ENCODE results near the gene PDCD1. TPM values are rescaled to one million over a fixed set of nuclear protein-coding genes. Genes with fewer than 3 reads are reported as not detected.
A peak's percentile ranks its signal among the peaks of the same experiment; 100 is the strongest.
"Not testable (repeated sequence)": the region's sequence is repeated elsewhere in the genome, so short reads cannot be mapped to it uniquely, and the experiment has no call there.

The PDCD1 gene
- total RNA-seq, 1 donor from 2014 or later: not detected

DNA sequence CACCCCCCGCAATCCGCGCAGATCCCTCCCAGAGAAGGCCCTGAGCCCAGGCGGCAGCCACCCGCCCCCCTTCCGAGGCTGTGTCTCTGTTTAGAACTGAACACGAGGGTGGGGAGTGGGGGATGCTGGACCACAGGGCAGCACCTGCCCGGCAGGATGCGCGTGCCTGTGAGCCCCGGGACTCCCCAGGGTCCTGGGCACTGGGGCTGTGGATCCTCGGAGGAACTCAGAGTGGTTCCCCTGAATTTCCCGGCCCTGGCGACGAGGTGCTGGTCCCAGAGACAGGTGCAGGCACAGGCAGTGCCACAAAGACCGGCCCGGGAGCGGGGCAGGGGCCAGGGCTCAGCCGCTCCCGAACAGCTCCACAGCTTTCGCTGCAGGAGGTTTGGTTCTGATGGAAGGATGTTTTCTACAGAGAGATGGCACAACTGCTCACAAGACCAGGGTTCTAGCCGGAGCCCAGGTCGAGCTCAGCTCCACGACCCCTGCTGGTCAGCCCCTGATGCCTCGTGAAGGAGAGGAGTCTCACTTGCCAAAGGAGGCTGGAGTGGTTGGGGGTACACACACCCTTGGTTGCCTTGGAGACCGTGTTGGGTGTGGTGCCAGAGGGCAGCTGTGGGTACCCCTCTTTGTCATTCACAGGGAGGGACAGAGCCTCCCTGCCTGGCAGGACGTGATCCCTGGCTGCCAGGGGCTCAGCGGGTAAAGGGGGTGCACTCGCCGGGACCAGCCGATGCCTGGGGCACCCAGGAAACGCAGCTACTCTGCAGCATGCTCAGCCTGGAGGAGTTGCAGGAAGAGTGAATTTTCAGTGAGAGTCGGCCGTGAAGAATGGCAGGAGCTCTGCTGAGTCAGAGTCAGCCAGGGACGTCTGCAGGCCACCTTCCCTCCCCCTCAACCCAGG lies 54.1 kb downstream of the PDCD1 start:
- no peak overlapping the region for H3K4me3 Mint-ChIP-seq (ENCODE audit: low read depth)
- no peak overlapping the region for H3K27ac Mint-ChIP-seq
- H3K36me3 Mint-ChIP-seq (ENCODE audit: insufficient read depth): no peaks in the 10 kb centered on the region
- DNase-seq (ENCODE audit: low spot score, unreplicated experiment): no peak
- H3K4me1 Mint-ChIP-seq (ENCODE audit: low read depth): peaks cover 11% of the 10 kb centered on the region
- H3K9me3 Mint-ChIP-seq (ENCODE audit: low read depth): no peaks in the 10 kb centered on the region
- H3K27me3 Mint-ChIP-seq: peaks cover 11% of the 10 kb centered on the region
- TF ChIP-seq, protein P1, sequence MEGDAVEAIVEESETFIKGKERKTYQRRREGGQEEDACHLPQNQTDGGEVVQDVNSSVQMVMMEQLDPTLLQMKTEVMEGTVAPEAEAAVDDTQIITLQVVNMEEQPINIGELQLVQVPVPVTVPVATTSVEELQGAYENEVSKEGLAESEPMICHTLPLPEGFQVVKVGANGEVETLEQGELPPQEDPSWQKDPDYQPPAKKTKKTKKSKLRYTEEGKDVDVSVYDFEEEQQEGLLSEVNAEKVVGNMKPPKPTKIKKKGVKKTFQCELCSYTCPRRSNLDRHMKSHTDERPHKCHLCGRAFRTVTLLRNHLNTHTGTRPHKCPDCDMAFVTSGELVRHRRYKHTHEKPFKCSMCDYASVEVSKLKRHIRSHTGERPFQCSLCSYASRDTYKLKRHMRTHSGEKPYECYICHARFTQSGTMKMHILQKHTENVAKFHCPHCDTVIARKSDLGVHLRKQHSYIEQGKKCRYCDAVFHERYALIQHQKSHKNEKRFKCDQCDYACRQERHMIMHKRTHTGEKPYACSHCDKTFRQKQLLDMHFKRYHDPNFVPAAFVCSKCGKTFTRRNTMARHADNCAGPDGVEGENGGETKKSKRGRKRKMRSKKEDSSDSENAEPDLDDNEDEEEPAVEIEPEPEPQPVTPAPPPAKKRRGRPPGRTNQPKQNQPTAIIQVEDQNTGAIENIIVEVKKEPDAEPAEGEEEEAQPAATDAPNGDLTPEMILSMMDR (IDR thresholded peaks at IDR 0.05; ENCODE audit: unreplicated experiment): no peak

DNA sequence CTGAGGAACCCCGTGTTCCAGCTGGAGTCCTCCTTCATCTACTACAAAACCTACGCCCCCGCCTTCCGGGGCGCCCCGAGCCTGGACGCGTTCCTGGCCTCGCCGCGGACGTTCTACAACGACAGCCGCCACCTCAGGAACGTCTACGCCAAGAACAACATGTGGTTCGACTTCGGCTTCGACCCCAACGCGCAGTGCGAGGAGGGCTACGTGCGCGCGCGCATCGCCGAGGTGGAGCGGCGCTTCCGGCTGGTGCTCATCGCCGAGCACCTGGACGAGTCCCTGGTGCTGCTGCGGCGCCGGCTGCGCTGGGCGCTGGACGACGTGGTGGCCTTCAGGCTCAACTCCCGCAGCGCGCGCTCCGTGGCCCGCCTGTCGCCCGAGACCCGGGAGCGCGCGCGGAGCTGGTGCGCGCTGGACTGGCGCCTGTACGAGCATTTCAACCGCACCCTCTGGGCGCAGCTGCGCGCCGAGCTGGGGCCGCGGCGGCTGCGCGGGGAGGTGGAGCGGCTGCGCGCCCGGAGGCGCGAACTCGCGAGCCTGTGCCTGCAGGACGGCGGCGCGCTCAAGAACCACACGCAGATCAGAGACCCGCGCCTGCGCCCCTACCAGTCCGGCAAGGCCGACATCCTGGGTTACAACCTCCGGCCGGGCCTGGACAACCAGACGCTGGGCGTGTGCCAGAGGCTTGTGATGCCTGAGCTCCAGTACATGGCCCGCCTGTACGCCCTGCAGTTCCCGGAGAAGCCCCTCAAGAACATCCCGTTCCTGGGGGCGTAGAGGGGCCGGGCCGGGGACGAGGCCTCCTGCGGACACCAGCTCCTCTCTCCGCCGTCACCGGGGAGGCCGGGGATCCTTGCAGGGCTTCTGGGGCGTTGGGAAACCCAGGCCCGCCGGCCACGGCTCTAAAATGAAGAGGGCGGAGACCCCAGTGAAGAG lies 55.0 kb downstream of the PDCD1 start:
- Mint-ChIP-seq H3K4me3 (ENCODE audit: low read depth) (peak overlapping the region; percentile 40), H3K4me1 (ENCODE audit: low read depth) (peaks cover 7% of the 10 kb centered on the region), H3K27me3 (peaks cover 6% of the 10 kb centered on the region), H3K36me3 (ENCODE audit: insufficient read depth) (no peaks in the 10 kb centered on the region), H3K27ac (no peak overlapping the region), H3K9me3 (ENCODE audit: low read depth) (no peaks in the 10 kb centered on the region)
- no peak for DNase-seq (ENCODE audit: low spot score, unreplicated experiment)
- TF ChIP-seq, protein P1 (IDR thresholded peaks at IDR 0.05; ENCODE audit: unreplicated experiment): no peak

DNA sequence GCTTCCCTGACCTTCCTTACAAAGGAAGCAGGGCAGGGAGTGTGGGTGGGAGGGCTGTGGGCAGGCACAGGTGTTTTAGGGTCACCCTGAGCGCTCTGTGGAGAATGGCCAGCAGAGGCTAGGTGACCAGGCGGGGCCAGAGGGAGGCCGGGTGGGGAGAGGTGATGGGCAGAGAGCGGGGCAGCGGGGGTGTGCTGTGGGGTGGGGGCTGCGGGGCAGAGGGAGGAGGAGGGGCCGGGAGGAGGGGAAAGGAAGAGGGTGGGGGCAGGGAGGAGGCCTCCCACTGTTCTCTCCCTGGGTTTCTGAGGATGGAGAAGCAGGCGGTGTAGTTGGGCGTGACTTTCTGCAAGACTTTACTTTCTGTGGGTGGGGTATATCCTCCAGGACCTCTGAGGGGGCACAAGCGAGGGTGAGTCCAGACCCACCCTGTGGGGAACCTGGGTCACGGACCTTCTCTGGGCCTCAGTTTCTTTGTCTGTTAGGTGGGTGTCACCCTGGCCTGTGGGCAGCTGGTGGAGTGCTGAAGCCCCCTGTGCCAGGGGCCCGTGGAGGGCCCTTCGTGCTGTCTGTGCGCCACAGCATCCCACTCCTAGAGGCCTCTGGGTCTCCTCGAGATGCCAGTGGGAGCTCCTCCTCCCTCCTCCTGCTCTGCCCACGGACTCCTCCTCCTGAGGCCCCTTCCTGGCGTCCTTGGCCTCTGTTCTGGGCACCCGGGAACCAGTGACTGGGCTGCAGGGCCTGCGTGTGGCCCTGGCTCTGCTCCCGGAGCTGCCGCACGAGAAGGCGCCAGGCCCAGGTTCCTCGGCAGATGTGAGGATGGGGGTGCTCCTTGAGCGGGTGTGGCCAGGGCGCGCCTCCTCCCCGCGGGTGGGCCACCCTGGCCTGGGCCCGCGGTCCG lies 56.0 kb downstream of the PDCD1 start:
- no peak overlapping the region for H3K4me3 Mint-ChIP-seq (ENCODE audit: low read depth)
- H3K4me1 Mint-ChIP-seq (ENCODE audit: low read depth): no peaks in the 10 kb centered on the region
- TF ChIP-seq, protein P1 (IDR thresholded peaks at IDR 0.05; ENCODE audit: unreplicated experiment): no peak
- H3K27me3 Mint-ChIP-seq: peaks cover 6% of the 10 kb centered on the region
- no peak for DNase-seq (ENCODE audit: low spot score, unreplicated experiment)
- H3K9me3 Mint-ChIP-seq (ENCODE audit: low read depth): no peaks in the 10 kb centered on the region
- H3K36me3 Mint-ChIP-seq (ENCODE audit: insufficient read depth): no peaks in the 10 kb centered on the region
- H3K27ac Mint-ChIP-seq: no peak overlapping the region

DNA sequence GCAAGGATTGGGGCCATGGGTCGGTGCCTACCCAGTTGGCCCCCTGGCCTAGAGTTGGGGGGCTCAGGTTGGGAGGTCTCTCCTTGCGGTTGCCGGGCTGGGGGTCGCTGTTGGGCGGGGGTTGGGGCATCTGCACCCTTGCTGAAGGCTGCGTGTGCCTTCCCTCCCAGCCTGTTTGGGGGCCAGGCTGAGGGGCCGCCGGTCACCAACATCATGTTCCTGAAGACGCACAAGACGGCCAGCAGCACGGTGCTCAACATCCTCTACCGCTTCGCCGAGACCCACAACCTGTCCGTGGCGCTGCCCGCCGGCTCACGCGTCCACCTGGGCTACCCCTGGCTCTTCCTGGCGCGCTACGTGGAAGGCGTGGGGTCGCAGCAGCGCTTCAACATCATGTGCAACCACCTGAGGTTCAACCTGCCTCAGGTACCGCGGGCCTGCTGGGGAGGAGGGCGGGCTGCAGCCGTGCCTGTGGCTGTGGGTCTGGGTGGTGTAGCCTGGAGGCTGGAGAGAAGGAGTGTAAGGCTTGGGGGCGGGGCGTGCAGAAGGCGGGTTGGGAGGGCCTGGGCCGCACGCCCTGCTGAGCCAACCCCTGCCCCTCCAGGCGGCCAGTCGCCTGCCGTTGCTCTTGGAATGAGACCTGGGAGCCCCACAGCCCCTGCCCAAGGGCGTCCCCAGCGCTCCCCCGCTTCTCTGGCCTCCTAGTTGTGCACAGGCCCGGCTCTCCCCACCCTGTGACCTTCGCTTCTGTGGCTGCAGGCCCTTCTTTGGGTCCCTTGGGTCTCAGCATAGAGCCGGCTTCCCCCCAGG lies 56.9 kb downstream of the PDCD1 start:
- Mint-ChIP-seq H3K27ac (no peak overlapping the region), H3K4me3 (ENCODE audit: low read depth) (no peak overlapping the region), H3K4me1 (ENCODE audit: low read depth) (no peaks in the 10 kb centered on the region), H3K27me3 (peaks cover 6% of the 10 kb centered on the region), H3K36me3 (ENCODE audit: insufficient read depth) (no peaks in the 10 kb centered on the region), H3K9me3 (ENCODE audit: low read depth) (no peaks in the 10 kb centered on the region)
- TF ChIP-seq, protein P1 (IDR thresholded peaks at IDR 0.05; ENCODE audit: unreplicated experiment): no peak
- no peak for DNase-seq (ENCODE audit: low spot score, unreplicated experiment)

DNA sequence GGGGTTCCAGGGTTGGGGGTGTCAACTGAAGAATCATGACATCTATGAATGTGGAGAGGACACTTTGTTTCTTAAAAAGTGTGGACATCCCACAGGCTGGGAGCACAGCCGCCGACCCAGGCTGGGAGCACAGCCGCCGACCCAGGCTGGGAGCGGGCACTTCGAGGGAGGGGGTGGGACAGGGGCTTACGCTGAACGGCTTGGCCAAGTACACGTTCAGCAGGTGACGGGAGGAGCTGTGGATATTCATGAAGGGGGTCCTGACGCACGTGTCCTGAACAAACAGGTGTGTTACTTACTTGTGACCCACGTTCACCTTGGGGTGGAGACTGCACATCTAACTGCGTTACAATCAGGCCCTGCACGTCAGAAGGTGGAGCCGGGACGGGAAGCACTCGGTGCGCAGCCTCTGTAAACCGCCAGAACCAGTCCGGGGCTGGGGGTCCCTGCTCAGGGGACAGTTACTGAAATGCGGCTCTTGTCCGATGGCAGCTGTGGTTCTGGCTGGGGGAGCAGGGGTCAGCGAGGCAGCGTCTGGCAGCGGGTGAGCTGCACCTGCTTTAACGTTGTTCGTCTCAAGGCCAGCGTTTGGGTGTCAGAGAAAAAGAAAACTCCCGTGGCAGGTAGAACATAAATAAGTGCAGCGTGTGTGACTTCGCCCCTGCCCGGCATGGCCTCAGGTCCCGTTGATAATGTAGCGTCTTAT lies 58.3 kb downstream of the PDCD1 start:
- H3K36me3 Mint-ChIP-seq (ENCODE audit: insufficient read depth); DNase-seq (ENCODE audit: low spot score, unreplicated experiment); H3K4me3 Mint-ChIP-seq (ENCODE audit: low read depth); H3K27ac Mint-ChIP-seq; H3K4me1 Mint-ChIP-seq (ENCODE audit: low read depth); H3K27me3 Mint-ChIP-seq; H3K9me3 Mint-ChIP-seq (ENCODE audit: low read depth): not testable (repeated sequence)

Data from progenitor cell of endocrine pancreas (in vitro differentiated cells).